DOHH2 (cell line): ENCODE results near the gene WIPF2.

Experiments used
- H3F3A ChIP-seq: fragments of 200-600 bp; sonication (generic), shearing (Covaris generic); 2 replicates; pipeline ENCODE4 v1.6.0; 2016; ENCODE audit warnings: antibody characterized with exemption, mild to moderate bottlenecking; ENCODE audit not compliant: control insufficient read depth, insufficient read depth
- H3K27ac ChIP-seq: fragments of 200-600 bp; sonication (generic); 2 replicates; pipeline ENCODE4 v1.5.1; 2014; ENCODE audit warnings: low read depth, mild to moderate bottlenecking, low read length, moderate library complexity
- H3K27me3 ChIP-seq: fragments of 200-600 bp; sonication (generic); 2 replicates; pipeline ENCODE4 v1.6.1; 2014; ENCODE audit warnings: mild to moderate bottlenecking, low read length, mixed read lengths; ENCODE audit not compliant: control insufficient read depth
- H3K36me3 ChIP-seq: fragments of 200-600 bp; sonication (generic); 2 replicates; pipeline ENCODE4 v1.6.1; 2014; ENCODE audit warnings: mild to moderate bottlenecking, low read length, moderate library complexity, mixed read lengths; ENCODE audit not compliant: control insufficient read depth
- H3K4me1 ChIP-seq: fragments of 200-600 bp; sonication (generic); 2 replicates; pipeline ENCODE4 v1.6.1; 2014; ENCODE audit warnings: mild to moderate bottlenecking, low read length, mixed read lengths; ENCODE audit not compliant: control insufficient read depth
- H3K4me2 ChIP-seq: fragments of 200-600 bp; sonication (generic); 2 replicates; pipeline ENCODE4 v1.6.0; 2014; ENCODE audit warnings: mild to moderate bottlenecking, low read length, moderate library complexity
- H3K4me3 ChIP-seq: fragments of 200-600 bp; sonication (generic); 2 replicates; pipeline ENCODE4 v1.5.1; 2014; ENCODE audit warnings: mild to moderate bottlenecking, low read length, mixed read lengths
- H3K79me2 ChIP-seq: fragments of 200-600 bp; sonication (generic); 2 replicates; pipeline ENCODE4 v1.6.1; 2014; ENCODE audit warnings: mild to moderate bottlenecking, low read length, mixed read lengths; ENCODE audit not compliant: control insufficient read depth
- H3K9me2 ChIP-seq: fragments of 200-600 bp; sonication (generic); replicated peaks from 2 replicates; pipeline ENCODE4 v1.6.1; 2014; ENCODE audit warnings: mild to moderate bottlenecking, low read length, mixed read lengths; ENCODE audit not compliant: control insufficient read depth
- H3K9me3 ChIP-seq: fragments of 200-600 bp; sonication (generic); 2 replicates; pipeline ENCODE4 v1.6.1; 2014; ENCODE audit warnings: antibody characterized with exemption, low read length, mixed read lengths; ENCODE audit not compliant: control insufficient read depth, insufficient read depth
- H4K20me1 ChIP-seq: fragments of 200-600 bp; sonication (generic); 2 replicates; pipeline ENCODE4 v1.6.0; 2014; ENCODE audit warnings: low read depth, mild to moderate bottlenecking, antibody characterized with exemption, low read length, moderate library complexity; ENCODE audit not compliant: control insufficient read depth, insufficient read depth
- EZH2phosphoT487 ChIP-seq: fragments of 200-600 bp; sonication (generic); IDR thresholded peaks from 2 replicates; pipeline ENCODE4 v1.6.1; 2017; ENCODE audit warnings: borderline replicate concordance, mild to moderate bottlenecking, antibody characterized with exemption, low read length, moderate library complexity, mixed read lengths
- TF ChIP-seq, protein P1 (sequence below): fragments of 200-600 bp; sonication (generic); IDR thresholded peaks from one replicate; pipeline ENCODE4 v1.5.1; 2014; ENCODE audit warnings: antibody characterized with exemption, mild to moderate bottlenecking, low read depth, low read length; ENCODE audit not compliant: poor library complexity, severe bottlenecking

Gene WIPF2

DNA sequence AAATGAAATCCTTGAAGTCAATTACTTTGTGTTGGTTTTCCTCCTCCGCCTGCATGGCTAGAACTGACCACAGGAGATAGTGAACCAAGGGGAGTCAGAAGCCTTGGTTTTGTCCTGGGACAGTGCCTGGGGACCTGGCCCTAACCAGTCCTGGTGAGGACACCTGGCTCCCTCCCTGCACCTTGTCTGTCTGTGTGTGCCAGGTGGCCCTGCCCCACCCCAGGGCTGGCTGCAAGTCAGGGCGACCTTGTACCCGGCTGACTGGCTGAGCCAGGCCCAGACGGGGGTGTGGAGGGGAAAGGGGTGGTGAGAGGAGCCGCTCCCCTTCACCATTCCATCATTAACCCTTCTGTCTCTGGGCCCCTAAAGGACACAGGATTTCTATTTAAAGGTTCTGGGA is 38.4 kb upstream of the WIPF2 start:
- H3K4me1 ChIP-seq: peaks cover 14% of the 10 kb centered on the region
- no peak overlapping the region for H3K27ac ChIP-seq

DNA sequence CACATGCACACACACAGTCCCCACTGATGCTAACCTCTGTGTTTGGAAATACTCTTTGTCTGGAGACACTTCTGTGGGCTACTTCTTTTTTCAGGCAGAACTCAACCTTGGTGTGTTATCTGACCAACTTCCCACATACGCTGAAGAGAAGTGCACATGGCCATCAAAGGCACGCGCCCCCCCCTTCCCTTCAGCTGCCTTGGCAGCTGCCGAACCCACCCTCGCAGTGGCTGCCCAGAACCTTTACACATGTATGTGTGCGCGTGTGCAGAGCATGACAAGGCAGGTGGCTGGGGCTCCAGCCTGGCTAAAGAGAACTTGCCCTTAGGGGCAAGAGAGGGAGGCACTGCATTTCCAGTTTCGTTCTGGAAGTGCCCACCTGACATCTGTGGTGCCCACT is 37.9 kb upstream of the WIPF2 start:
- TF ChIP-seq, protein P1, sequence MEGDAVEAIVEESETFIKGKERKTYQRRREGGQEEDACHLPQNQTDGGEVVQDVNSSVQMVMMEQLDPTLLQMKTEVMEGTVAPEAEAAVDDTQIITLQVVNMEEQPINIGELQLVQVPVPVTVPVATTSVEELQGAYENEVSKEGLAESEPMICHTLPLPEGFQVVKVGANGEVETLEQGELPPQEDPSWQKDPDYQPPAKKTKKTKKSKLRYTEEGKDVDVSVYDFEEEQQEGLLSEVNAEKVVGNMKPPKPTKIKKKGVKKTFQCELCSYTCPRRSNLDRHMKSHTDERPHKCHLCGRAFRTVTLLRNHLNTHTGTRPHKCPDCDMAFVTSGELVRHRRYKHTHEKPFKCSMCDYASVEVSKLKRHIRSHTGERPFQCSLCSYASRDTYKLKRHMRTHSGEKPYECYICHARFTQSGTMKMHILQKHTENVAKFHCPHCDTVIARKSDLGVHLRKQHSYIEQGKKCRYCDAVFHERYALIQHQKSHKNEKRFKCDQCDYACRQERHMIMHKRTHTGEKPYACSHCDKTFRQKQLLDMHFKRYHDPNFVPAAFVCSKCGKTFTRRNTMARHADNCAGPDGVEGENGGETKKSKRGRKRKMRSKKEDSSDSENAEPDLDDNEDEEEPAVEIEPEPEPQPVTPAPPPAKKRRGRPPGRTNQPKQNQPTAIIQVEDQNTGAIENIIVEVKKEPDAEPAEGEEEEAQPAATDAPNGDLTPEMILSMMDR: no peak
- no peak for TF ChIP-seq EZH2phosphoT487
- Histone ChIP-seq H4K20me1 (no peaks in the 10 kb centered on the region), H3K4me3 (no peak overlapping the region), H3K27ac (no peak overlapping the region), H3K4me1 (peaks cover 14% of the 10 kb centered on the region), H3K36me3 (peaks cover 8% of the 10 kb centered on the region), H3K27me3 (no peaks in the 10 kb centered on the region), H3K79me2 (no peaks in the 10 kb centered on the region), H3F3A (no peaks in the 10 kb centered on the region), H3K9me3 (no peaks in the 10 kb centered on the region), H3K4me2 (no peak overlapping the region), H3K9me2 (no peaks in the 10 kb centered on the region)

More for the DNA sequence above, 38.4 kb upstream of the WIPF2 start:
- Histone ChIP-seq H3K9me2 (no peaks in the 10 kb centered on the region), H3K79me2 (no peaks in the 10 kb centered on the region), H3K9me3 (no peaks in the 10 kb centered on the region), H4K20me1 (no peaks in the 10 kb centered on the region), H3F3A (peaks cover 3% of the 10 kb centered on the region; the same call in 1 of the 2 replicates), H3K27me3 (no peaks in the 10 kb centered on the region), H3K4me3 (no peak overlapping the region), H3K4me2 (no peak overlapping the region), H3K36me3 (peaks cover 9% of the 10 kb centered on the region)
- TF ChIP-seq EZH2phosphoT487: no peak
- TF ChIP-seq, protein P1: no peak

DNA sequence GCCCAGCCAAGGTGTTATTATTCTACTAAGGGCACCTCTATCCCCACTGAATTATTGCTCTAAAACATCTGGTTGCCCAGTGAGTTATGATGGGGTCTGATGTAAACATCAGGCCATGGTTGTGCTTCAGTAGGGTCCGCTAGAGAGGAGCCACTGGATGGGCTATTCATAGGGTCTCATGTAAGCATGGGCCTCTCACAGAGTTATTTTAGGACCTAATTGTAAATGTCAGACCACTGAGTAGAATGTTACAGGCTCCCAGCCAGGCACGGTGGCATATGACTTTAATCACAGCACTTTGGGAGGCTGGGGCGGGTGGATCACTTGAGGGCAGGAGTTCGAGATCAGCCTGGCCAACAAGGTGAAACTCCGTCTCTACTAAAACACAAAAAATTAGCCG is 36.5 kb upstream of the WIPF2 start:
- no peaks in the 10 kb centered on the region for H3K27me3 ChIP-seq
- no peak overlapping the region for H3K4me2 ChIP-seq
- TF ChIP-seq, protein P1: no peak
- TF ChIP-seq EZH2phosphoT487: no peak
- H3K27ac ChIP-seq: no peak overlapping the region
- 0 out of 2 replicates have a peak, but pooled peaks cover 2% of the 10 kb centered on the region for H3F3A ChIP-seq
- H3K36me3 ChIP-seq: no peaks in the 10 kb centered on the region
- H3K4me3 ChIP-seq: no peak overlapping the region
- H3K79me2 ChIP-seq: no peaks in the 10 kb centered on the region
- no peaks in the 10 kb centered on the region for H4K20me1 ChIP-seq
- no peaks in the 10 kb centered on the region for H3K9me3 ChIP-seq
- H3K9me2 ChIP-seq: no peaks in the 10 kb centered on the region
- H3K4me1 ChIP-seq: peaks cover 5% of the 10 kb centered on the region
